GM23338 (cell line): ENCODE data around the gene KYNU.

Source experiments
- CREB1 ChIP-seq: fragments of 250-450 bp; sonication (Bioruptor Pico); IDR thresholded peaks from 2 replicates; pipeline ENCODE4 v1.5.0; 2020; ENCODE audit warnings: low read depth, mild to moderate bottlenecking, moderate library complexity
- EZH2 ChIP-seq: fragments of 200-600 bp; sonication (generic); IDR thresholded peaks from one replicate; pipeline ENCODE4 v1.8.0; 2017; ENCODE audit warnings: antibody characterized with exemption, mild to moderate bottlenecking, low read depth; ENCODE audit not compliant: unreplicated experiment
- EZH2phosphoT487 ChIP-seq: fragments of 200-600 bp; sonication (generic); IDR thresholded peaks from one replicate; pipeline ENCODE4 v1.8.1; 2018; ENCODE audit warnings: antibody characterized with exemption; ENCODE audit not compliant: unreplicated experiment
- JUNB ChIP-seq: IDR thresholded peaks from one replicate; pipeline ENCODE4 v1.6.1; 2016; ENCODE audit warnings: antibody characterized with exemption; ENCODE audit not compliant: unreplicated experiment
- POLR2AphosphoS5 ChIP-seq: IDR thresholded peaks from 2 replicates; pipeline ENCODE4 v1.6.1; 2016; ENCODE audit warnings: antibody characterized with exemption, low read depth
- STAT1 ChIP-seq: IDR thresholded peaks from one replicate; pipeline ENCODE4 v1.6.1; 2016; ENCODE audit warnings: antibody characterized with exemption; ENCODE audit not compliant: unreplicated experiment
- ZNF331 ChIP-seq: fragments of 250-450 bp; sonication (Bioruptor Pico); IDR thresholded peaks from 2 replicates; pipeline ENCODE4 v1.5.0; 2020; ENCODE audit warnings: low read depth, mild to moderate bottlenecking, moderate library complexity
- TF ChIP-seq, protein P1 (sequence below), 2 experiments: fragments of 200-600 bp in 1 of 2; sonication (generic) in 1 of 2; conservative IDR thresholded peaks; 2 replicates each; pipeline versions ENCODE4 v1.5.1 to v1.6.1; 2016 to 2017; ENCODE audit warnings: antibody characterized with exemption in 2 of 2, low read depth in 2 of 2, mild to moderate bottlenecking in 2 of 2, moderate library complexity in 1 of 2
- TF ChIP-seq, protein P2 (sequence below): IDR thresholded peaks from 2 replicates; pipeline ENCODE4 v1.6.1; 2016; ENCODE audit warnings: antibody characterized with exemption
- TF ChIP-seq, protein P3 (sequence below): IDR thresholded peaks from one replicate; pipeline ENCODE4 v1.6.1; 2018; ENCODE audit warnings: antibody characterized with exemption; ENCODE audit not compliant: unreplicated experiment

DNA sequence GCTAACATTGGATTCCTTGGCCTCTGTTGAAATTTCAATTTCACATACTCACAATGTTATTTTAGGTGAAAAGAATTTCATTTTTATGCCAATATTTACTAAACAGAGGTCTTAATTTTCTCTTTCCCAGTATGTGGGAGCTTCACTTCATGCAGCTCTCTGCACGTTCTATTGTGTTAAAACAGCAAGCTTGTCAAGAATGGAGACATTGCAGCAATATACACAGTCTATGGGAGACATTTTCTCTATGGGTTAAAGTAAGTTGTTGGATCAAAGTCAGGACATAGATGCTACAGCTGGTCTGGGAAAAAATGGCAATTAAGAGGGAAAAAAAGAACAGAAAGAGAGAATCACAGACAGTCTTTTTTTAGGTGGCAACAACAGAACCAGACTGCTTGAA is 181.4 kb downstream of the KYNU start:
- TF ChIP-seq, protein P1, sequence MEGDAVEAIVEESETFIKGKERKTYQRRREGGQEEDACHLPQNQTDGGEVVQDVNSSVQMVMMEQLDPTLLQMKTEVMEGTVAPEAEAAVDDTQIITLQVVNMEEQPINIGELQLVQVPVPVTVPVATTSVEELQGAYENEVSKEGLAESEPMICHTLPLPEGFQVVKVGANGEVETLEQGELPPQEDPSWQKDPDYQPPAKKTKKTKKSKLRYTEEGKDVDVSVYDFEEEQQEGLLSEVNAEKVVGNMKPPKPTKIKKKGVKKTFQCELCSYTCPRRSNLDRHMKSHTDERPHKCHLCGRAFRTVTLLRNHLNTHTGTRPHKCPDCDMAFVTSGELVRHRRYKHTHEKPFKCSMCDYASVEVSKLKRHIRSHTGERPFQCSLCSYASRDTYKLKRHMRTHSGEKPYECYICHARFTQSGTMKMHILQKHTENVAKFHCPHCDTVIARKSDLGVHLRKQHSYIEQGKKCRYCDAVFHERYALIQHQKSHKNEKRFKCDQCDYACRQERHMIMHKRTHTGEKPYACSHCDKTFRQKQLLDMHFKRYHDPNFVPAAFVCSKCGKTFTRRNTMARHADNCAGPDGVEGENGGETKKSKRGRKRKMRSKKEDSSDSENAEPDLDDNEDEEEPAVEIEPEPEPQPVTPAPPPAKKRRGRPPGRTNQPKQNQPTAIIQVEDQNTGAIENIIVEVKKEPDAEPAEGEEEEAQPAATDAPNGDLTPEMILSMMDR (conservative IDR thresholded peaks at IDR 0.05; ENCODE audit: low read depth in 2 of 2) = no peak
- no peak for TF ChIP-seq CREB1
- TF ChIP-seq, protein P2, sequence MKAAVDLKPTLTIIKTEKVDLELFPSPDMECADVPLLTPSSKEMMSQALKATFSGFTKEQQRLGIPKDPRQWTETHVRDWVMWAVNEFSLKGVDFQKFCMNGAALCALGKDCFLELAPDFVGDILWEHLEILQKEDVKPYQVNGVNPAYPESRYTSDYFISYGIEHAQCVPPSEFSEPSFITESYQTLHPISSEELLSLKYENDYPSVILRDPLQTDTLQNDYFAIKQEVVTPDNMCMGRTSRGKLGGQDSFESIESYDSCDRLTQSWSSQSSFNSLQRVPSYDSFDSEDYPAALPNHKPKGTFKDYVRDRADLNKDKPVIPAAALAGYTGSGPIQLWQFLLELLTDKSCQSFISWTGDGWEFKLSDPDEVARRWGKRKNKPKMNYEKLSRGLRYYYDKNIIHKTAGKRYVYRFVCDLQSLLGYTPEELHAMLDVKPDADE = no peak
- no peak for TF ChIP-seq EZH2phosphoT487
- TF ChIP-seq, protein P3, sequence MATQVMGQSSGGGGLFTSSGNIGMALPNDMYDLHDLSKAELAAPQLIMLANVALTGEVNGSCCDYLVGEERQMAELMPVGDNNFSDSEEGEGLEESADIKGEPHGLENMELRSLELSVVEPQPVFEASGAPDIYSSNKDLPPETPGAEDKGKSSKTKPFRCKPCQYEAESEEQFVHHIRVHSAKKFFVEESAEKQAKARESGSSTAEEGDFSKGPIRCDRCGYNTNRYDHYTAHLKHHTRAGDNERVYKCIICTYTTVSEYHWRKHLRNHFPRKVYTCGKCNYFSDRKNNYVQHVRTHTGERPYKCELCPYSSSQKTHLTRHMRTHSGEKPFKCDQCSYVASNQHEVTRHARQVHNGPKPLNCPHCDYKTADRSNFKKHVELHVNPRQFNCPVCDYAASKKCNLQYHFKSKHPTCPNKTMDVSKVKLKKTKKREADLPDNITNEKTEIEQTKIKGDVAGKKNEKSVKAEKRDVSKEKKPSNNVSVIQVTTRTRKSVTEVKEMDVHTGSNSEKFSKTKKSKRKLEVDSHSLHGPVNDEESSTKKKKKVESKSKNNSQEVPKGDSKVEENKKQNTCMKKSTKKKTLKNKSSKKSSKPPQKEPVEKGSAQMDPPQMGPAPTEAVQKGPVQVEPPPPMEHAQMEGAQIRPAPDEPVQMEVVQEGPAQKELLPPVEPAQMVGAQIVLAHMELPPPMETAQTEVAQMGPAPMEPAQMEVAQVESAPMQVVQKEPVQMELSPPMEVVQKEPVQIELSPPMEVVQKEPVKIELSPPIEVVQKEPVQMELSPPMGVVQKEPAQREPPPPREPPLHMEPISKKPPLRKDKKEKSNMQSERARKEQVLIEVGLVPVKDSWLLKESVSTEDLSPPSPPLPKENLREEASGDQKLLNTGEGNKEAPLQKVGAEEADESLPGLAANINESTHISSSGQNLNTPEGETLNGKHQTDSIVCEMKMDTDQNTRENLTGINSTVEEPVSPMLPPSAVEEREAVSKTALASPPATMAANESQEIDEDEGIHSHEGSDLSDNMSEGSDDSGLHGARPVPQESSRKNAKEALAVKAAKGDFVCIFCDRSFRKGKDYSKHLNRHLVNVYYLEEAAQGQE = no peak
- no peak for TF ChIP-seq EZH2
- TF ChIP-seq POLR2AphosphoS5 = no peak
- TF ChIP-seq STAT1 = no peak
- TF ChIP-seq JUNB = no peak
- TF ChIP-seq ZNF331 (CRISPR knock-in tag) = no peak
